WTC11 (cell line): ENCODE results near the gene SHOC2. TPM values are rescaled to one million over a fixed set of nuclear protein-coding genes. Genes with fewer than 3 reads are reported as not detected.

Experiments used
- ATAC-seq: fragments of 200-7000 bp; cut with Tn5 transposase; 2 replicates; pipeline ENCODE4 v1.10.0; 2021; ENCODE audit warnings: mild to moderate bottlenecking, moderate library complexity
- CTCF ChIA-PET: fragments of 300-600 bp; sonication (Branson Sonifier 250); formaldehyde crosslinking; loops from one replicate; lab custom pipeline; 2021; ENCODE audit warnings: antibody characterized with exemption; lab: Charles Lee
- POLR2A ChIA-PET: fragments of 350-600 bp; sonication (Branson Sonifier 250); formaldehyde crosslinking; loops from one replicate; lab custom pipeline; 2021; ENCODE audit warnings: antibody characterized with exemption; lab: Charles Lee
- DNase-seq: peaks from one replicate; pipeline ENCODE4 v3.0.0; 2021; ENCODE audit warnings: low spot score
- H3K27ac Mint-ChIP-seq: 2 replicates; pipeline ENCODE4 v1.8.0; 2021; ENCODE audit warnings: mixed read lengths
- H3K27me3 Mint-ChIP-seq: 2 replicates; pipeline ENCODE4 v1.8.0; 2021; ENCODE audit warnings: low read depth, mild to moderate bottlenecking, moderate library complexity, mixed read lengths
- H3K36me3 Mint-ChIP-seq: 2 replicates; pipeline ENCODE4 v1.8.0; 2021; ENCODE audit warnings: mixed read lengths
- H3K4me1 Mint-ChIP-seq: 2 replicates; pipeline ENCODE4 v1.8.0; 2022; ENCODE audit warnings: mixed read lengths
- H3K4me3 Mint-ChIP-seq: 2 replicates; pipeline ENCODE4 v1.8.0; 2021; ENCODE audit warnings: mild to moderate bottlenecking, moderate library complexity, mixed read lengths
- H3K9me3 Mint-ChIP-seq: 2 replicates; pipeline ENCODE4 v1.8.0; 2021; ENCODE audit warnings: mixed read lengths
- ESRRA ChIP-seq: sonication (generic); formaldehyde crosslinking; IDR thresholded peaks from 2 replicates; pipeline ENCODE4 v1.8.1; 2022; ENCODE audit warnings: mild to moderate bottlenecking, missing genetic modification reagents, borderline replicate concordance
- HMGA2 ChIP-seq: fragments of 250-450 bp; sonication (Bioruptor Pico); IDR thresholded peaks from 2 replicates; pipeline ENCODE4 v1.4.0; 2021; ENCODE audit warnings: mild to moderate bottlenecking, moderate library complexity
- IRF2 ChIP-seq: sonication (generic); formaldehyde crosslinking; IDR thresholded peaks from 2 replicates; pipeline ENCODE4 v1.8.0; 2022; ENCODE audit warnings: low read depth, missing genetic modification reagents, borderline replicate concordance
- MYBL2 ChIP-seq: sonication (generic); formaldehyde crosslinking; IDR thresholded peaks from 2 replicates; pipeline ENCODE4 v1.8.1; 2023; ENCODE audit warnings: mild to moderate bottlenecking, moderate library complexity, missing genetic modification reagents
- NR1H2 ChIP-seq: sonication (generic); formaldehyde crosslinking; IDR thresholded peaks from 2 replicates; pipeline ENCODE4 v1.9.0; 2021; ENCODE audit warnings: mild to moderate bottlenecking, moderate library complexity, missing genetic modification reagents
- SOX15 ChIP-seq: fragments of 250-450 bp; sonication (Bioruptor Pico); IDR thresholded peaks from 2 replicates; pipeline ENCODE4 v1.9.0; 2021; ENCODE audit warnings: mild to moderate bottlenecking
- total RNA-seq: library from RNA; stranded (reverse); gene quantifications from 3 replicates; pipeline ENCODE4 v1.2.3, GENCODE V29; 2021
- TF ChIP-seq, protein P1 (sequence below): sonication (generic); formaldehyde crosslinking; IDR thresholded peaks from 2 replicates; pipeline ENCODE4 v1.8.1; 2023; ENCODE audit warnings: mild to moderate bottlenecking, missing genetic modification reagents, moderate library complexity
- TF ChIP-seq, protein P2 (sequence below): sonication (generic); formaldehyde crosslinking; IDR thresholded peaks from 2 replicates; pipeline ENCODE4 v1.8.1; 2022; ENCODE audit warnings: low read depth, mild to moderate bottlenecking, moderate library complexity, missing genetic modification reagents, borderline replicate concordance
- TF ChIP-seq, protein P3 (sequence below): sonication (generic); formaldehyde crosslinking; conservative IDR thresholded peaks from 2 replicates; pipeline ENCODE4 v1.8.1; 2022; ENCODE audit warnings: mild to moderate bottlenecking, missing genetic modification reagents
- TF ChIP-seq, protein P4 (sequence below): fragments of 250-450 bp; sonication (Bioruptor Pico); IDR thresholded peaks from 2 replicates; pipeline ENCODE4 v1.9.0; 2021; ENCODE audit warnings: mild to moderate bottlenecking, borderline replicate concordance
- TF ChIP-seq, protein P5 (sequence below): sonication (generic); formaldehyde crosslinking; IDR thresholded peaks from 2 replicates; pipeline ENCODE4 v1.8.1; 2023; ENCODE audit warnings: mild to moderate bottlenecking, moderate library complexity, missing genetic modification reagents
- TF ChIP-seq, protein P6 (sequence below): fragments of 250-450 bp; sonication (Bioruptor Pico); IDR thresholded peaks from 2 replicates; pipeline ENCODE4 v1.9.0; 2021; ENCODE audit warnings: mild to moderate bottlenecking
- TF ChIP-seq, protein P7 (sequence below): sonication (generic); formaldehyde crosslinking; IDR thresholded peaks from 2 replicates; pipeline ENCODE4 v1.8.1; 2023; ENCODE audit warnings: mild to moderate bottlenecking, missing genetic modification reagents
- TF ChIP-seq, protein P8 (sequence below): fragments of 250-450 bp; sonication (Bioruptor Pico); IDR thresholded peaks from 2 replicates; pipeline ENCODE4 v1.9.0; 2021; ENCODE audit warnings: moderate library complexity, mild to moderate bottlenecking, inconsistent platforms, borderline replicate concordance

Gene SHOC2
- total RNA-seq, 1 experiment from 2014 or later: 21.6 TPM

DNA sequence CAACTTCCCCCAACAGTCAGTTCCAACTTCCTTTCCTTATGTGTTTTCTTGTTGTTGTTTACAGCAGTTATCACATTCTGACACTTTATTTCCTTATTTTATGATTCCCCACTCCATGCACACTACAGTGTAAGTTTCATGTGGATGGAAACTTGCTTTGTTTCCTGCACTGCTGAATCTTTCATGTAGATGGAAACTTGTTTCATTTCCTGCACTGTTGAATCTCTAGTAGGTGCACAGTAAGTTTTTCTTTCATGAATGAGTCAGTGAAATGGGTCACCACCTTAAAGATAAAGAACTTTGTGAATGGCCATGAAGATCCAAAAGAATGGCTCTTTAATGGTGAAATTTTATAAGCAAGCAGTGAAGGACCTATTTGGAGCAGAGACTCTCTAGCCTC is 61.4 kb downstream of the SHOC2 start (continued):
- TF ChIP-seq, protein P1, sequence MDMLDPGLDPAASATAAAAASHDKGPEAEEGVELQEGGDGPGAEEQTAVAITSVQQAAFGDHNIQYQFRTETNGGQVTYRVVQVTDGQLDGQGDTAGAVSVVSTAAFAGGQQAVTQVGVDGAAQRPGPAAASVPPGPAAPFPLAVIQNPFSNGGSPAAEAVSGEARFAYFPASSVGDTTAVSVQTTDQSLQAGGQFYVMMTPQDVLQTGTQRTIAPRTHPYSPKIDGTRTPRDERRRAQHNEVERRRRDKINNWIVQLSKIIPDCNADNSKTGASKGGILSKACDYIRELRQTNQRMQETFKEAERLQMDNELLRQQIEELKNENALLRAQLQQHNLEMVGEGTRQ (CRISPR knock-in tag): no peak
- TF ChIP-seq, protein P2, sequence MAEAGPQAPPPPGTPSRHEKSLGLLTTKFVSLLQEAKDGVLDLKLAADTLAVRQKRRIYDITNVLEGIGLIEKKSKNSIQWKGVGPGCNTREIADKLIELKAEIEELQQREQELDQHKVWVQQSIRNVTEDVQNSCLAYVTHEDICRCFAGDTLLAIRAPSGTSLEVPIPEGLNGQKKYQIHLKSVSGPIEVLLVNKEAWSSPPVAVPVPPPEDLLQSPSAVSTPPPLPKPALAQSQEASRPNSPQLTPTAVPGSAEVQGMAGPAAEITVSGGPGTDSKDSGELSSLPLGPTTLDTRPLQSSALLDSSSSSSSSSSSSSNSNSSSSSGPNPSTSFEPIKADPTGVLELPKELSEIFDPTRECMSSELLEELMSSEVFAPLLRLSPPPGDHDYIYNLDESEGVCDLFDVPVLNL: no peak
- TF ChIP-seq, protein P3, sequence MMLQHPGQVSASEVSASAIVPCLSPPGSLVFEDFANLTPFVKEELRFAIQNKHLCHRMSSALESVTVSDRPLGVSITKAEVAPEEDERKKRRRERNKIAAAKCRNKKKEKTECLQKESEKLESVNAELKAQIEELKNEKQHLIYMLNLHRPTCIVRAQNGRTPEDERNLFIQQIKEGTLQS (CRISPR knock-in tag): no peak
- TF ChIP-seq SOX15 (CRISPR knock-in tag) (no peak), HMGA2 (CRISPR knock-in tag) (no peak), MYBL2 (CRISPR knock-in tag) (no peak), ESRRA (CRISPR knock-in tag) (no peak), IRF2 (no peak)
- TF ChIP-seq, protein P4, sequence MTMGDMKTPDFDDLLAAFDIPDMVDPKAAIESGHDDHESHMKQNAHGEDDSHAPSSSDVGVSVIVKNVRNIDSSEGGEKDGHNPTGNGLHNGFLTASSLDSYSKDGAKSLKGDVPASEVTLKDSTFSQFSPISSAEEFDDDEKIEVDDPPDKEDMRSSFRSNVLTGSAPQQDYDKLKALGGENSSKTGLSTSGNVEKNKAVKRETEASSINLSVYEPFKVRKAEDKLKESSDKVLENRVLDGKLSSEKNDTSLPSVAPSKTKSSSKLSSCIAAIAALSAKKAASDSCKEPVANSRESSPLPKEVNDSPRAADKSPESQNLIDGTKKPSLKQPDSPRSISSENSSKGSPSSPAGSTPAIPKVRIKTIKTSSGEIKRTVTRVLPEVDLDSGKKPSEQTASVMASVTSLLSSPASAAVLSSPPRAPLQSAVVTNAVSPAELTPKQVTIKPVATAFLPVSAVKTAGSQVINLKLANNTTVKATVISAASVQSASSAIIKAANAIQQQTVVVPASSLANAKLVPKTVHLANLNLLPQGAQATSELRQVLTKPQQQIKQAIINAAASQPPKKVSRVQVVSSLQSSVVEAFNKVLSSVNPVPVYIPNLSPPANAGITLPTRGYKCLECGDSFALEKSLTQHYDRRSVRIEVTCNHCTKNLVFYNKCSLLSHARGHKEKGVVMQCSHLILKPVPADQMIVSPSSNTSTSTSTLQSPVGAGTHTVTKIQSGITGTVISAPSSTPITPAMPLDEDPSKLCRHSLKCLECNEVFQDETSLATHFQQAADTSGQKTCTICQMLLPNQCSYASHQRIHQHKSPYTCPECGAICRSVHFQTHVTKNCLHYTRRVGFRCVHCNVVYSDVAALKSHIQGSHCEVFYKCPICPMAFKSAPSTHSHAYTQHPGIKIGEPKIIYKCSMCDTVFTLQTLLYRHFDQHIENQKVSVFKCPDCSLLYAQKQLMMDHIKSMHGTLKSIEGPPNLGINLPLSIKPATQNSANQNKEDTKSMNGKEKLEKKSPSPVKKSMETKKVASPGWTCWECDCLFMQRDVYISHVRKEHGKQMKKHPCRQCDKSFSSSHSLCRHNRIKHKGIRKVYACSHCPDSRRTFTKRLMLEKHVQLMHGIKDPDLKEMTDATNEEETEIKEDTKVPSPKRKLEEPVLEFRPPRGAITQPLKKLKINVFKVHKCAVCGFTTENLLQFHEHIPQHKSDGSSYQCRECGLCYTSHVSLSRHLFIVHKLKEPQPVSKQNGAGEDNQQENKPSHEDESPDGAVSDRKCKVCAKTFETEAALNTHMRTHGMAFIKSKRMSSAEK (CRISPR knock-in tag): no peak
- TF ChIP-seq, protein P5, sequence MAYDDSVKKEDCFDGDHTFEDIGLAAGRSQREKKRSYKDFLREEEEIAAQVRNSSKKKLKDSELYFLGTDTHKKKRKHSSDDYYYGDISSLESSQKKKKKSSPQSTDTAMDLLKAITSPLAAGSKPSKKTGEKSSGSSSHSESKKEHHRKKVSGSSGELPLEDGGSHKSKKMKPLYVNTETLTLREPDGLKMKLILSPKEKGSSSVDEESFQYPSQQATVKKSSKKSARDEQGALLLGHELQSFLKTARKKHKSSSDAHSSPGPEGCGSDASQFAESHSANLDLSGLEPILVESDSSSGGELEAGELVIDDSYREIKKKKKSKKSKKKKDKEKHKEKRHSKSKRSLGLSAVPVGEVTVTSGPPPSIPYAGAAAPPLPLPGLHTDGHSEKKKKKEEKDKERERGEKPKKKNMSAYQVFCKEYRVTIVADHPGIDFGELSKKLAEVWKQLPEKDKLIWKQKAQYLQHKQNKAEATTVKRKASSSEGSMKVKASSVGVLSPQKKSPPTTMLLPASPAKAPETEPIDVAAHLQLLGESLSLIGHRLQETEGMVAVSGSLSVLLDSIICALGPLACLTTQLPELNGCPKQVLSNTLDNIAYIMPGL (CRISPR knock-in tag): no peak
- TF ChIP-seq, protein P6, sequence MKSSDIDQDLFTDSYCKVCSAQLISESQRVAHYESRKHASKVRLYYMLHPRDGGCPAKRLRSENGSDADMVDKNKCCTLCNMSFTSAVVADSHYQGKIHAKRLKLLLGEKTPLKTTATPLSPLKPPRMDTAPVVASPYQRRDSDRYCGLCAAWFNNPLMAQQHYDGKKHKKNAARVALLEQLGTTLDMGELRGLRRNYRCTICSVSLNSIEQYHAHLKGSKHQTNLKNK (CRISPR knock-in tag): no peak
- TF ChIP-seq, protein P7, sequence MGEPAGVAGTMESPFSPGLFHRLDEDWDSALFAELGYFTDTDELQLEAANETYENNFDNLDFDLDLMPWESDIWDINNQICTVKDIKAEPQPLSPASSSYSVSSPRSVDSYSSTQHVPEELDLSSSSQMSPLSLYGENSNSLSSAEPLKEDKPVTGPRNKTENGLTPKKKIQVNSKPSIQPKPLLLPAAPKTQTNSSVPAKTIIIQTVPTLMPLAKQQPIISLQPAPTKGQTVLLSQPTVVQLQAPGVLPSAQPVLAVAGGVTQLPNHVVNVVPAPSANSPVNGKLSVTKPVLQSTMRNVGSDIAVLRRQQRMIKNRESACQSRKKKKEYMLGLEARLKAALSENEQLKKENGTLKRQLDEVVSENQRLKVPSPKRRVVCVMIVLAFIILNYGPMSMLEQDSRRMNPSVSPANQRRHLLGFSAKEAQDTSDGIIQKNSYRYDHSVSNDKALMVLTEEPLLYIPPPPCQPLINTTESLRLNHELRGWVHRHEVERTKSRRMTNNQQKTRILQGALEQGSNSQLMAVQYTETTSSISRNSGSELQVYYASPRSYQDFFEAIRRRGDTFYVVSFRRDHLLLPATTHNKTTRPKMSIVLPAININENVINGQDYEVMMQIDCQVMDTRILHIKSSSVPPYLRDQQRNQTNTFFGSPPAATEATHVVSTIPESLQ (CRISPR knock-in tag): no peak
- TF ChIP-seq, protein P8, sequence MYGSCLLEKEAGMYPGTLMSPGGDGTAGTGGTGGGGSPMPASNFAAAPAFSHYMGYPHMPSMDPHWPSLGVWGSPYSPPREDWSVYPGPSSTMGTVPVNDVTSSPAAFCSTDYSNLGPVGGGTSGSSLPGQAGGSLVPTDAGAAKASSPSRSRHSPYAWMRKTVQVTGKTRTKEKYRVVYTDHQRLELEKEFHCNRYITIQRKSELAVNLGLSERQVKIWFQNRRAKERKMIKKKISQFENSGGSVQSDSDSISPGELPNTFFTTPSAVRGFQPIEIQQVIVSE (CRISPR knock-in tag): no peak

DNA sequence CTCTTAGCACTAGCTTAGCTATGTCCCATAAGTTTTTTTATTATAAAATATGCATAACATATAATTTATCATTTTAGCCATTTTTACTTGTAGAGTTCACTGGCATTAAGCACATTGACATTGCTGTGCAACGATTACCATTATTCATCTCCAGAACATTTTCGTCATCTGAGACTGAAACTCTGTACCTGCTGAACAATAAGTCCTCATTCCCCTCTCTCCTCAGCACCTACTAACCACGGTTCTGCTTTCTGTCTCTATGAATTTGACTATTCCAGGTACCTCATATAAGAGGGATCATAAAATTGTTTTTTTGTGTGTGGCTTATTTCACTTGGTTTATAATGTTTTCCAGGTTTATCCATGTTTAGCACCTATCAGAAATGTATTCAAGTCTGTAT is 64.1 kb downstream of the SHOC2 start:
- ChIA-PET CTCF (no interaction called here), POLR2A (no interaction called here)
- Mint-ChIP-seq H3K4me3 (no peak overlapping the region), H3K36me3 (peaks cover 3% of the 10 kb centered on the region; the same call in 1 of the 2 replicates), H3K27ac (no peak overlapping the region), H3K27me3 (no peaks in the 10 kb centered on the region), H3K4me1 (peaks cover 5% of the 10 kb centered on the region; the same call in 1 of the 2 replicates), H3K9me3 (peaks cover 3% of the 10 kb centered on the region)
- DNase-seq: no peak
- no peak for ATAC-seq
- no peak for TF ChIP-seq NR1H2 (CRISPR knock-in tag)
- TF ChIP-seq, all 79 proteins: peak for 0
